ENCODE data around the gene TSEN54.

Gene TSEN54

GRCh38 chr17:75488693-75489510 lies 27.4 kb upstream of the TSEN54 start:
- no peak for DNase-seq (ENCODE audit: low read depth)

- no peak for DNase-seq (ENCODE audit: low read depth)
Observed at GRCh38 chr17:75489511-75489955, 26.8 kb upstream of the TSEN54 start.

GRCh38 chr17:75490173-75490743 lies 26.1 kb upstream of the TSEN54 start:
- no peak for DNase-seq (ENCODE audit: low read depth)

- DNase-seq (ENCODE audit: low read depth): no peak
Observed at GRCh38 chr17:75490953-75491649, 25.2 kb upstream of the TSEN54 start.

GRCh38 chr17:75491680-75492079 lies 24.6 kb upstream of the TSEN54 start:
- no peak for DNase-seq (ENCODE audit: low read depth)

- DNase-seq (ENCODE audit: low read depth): no peak
Observed at GRCh38 chr17:75492555-75493168, 23.7 kb upstream of the TSEN54 start.

- DNase-seq (ENCODE audit: low read depth): no peak
Observed at GRCh38 chr17:75493476-75494129, 22.7 kb upstream of the TSEN54 start.

- no peak for DNase-seq (ENCODE audit: low read depth)
Observed at GRCh38 chr17:75494326-75494877, 21.9 kb upstream of the TSEN54 start.

- DNase-seq (ENCODE audit: low read depth): no peak
Observed at GRCh38 chr17:75496005-75496404, 20.3 kb upstream of the TSEN54 start.

GRCh38 chr17:75498039-75498725 lies 18.1 kb upstream of the TSEN54 start:
- DNase-seq (ENCODE audit: low read depth): no peak

GRCh38 chr17:75498726-75499213 lies 17.6 kb upstream of the TSEN54 start:
- DNase-seq (ENCODE audit: low read depth): no peak

- DNase-seq (ENCODE audit: low read depth): no peak
Observed at GRCh38 chr17:75499313-75500022, 16.9 kb upstream of the TSEN54 start.

GRCh38 chr17:75500419-75501216 lies 15.7 kb upstream of the TSEN54 start:
- no peak for DNase-seq (ENCODE audit: low read depth)

GRCh38 chr17:75501378-75502071 lies 14.8 kb upstream of the TSEN54 start:
- DNase-seq (ENCODE audit: low read depth): no peak

GRCh38 chr17:75502072-75502720 lies 14.1 kb upstream of the TSEN54 start:
- no peak for DNase-seq (ENCODE audit: low read depth)

GRCh38 chr17:75502721-75503329 lies 13.5 kb upstream of the TSEN54 start:
- no peak for DNase-seq (ENCODE audit: low read depth)

- DNase-seq (ENCODE audit: low read depth): no peak
Observed at GRCh38 chr17:75503337-75503950, 12.9 kb upstream of the TSEN54 start.
